GM12878 (cell line): ENCODE data around the gene ZMIZ1. TPM values are rescaled to one million over a fixed set of nuclear protein-coding genes. Genes with fewer than 3 reads are reported as not detected.

ENCODE experiments used
- ATF3 ChIP-seq: IDR thresholded peaks from 2 replicates; pipeline ENCODE4 v1.6.1; 2011; ENCODE audit warnings: low read depth, mild to moderate bottlenecking, low read length, moderate library complexity, borderline replicate concordance; ENCODE audit errors: extremely low read depth
- ATF7 ChIP-seq: fragments of 450-650 bp; IDR thresholded peaks from 2 replicates; pipeline ENCODE4 v1.6.1; 2016; ENCODE audit warnings: low read depth, mild to moderate bottlenecking
- BCLAF1 ChIP-seq: fragments of 450-650 bp; IDR thresholded peaks from 2 replicates; pipeline ENCODE4 v1.6.1; 2017; ENCODE audit warnings: antibody characterized with exemption, mild to moderate bottlenecking, moderate library complexity
- CEBPB ChIP-seq, 2 experiments: fragments of 150-350 bp in 1 of 2; IDR thresholded peaks; 2 replicates each; pipeline ENCODE4 v1.6.1; 2012 to 2014; ENCODE audit warnings: low read depth in 2 of 2, low read length in 2 of 2, borderline replicate concordance in 1 of 2, inconsistent platforms in 1 of 2
- JUNB ChIP-seq: IDR thresholded peaks from 2 replicates; pipeline ENCODE4 v1.6.1; 2016; ENCODE audit warnings: antibody characterized with exemption, mild to moderate bottlenecking
- MEF2B ChIP-seq: fragments of 450-650 bp; IDR thresholded peaks from 2 replicates; pipeline ENCODE4 v1.6.1; 2018; ENCODE audit warnings: mild to moderate bottlenecking, moderate library complexity; ENCODE audit not compliant: partially characterized antibody, poor library complexity, severe bottlenecking
- MLLT1 ChIP-seq: fragments of 450-650 bp; IDR thresholded peaks from 2 replicates; pipeline ENCODE4 v1.6.1; 2016; ENCODE audit warnings: mild to moderate bottlenecking
- MXI1 ChIP-seq: fragments of 150-350 bp; IDR thresholded peaks from 2 replicates; pipeline ENCODE4 v1.6.1; 2011; ENCODE audit warnings: low read depth, mild to moderate bottlenecking, inconsistent platforms, low read length, improper control_type of control experiment
- NR2C2 ChIP-seq: IDR thresholded peaks from 2 replicates; pipeline ENCODE4 v1.6.1; 2011; ENCODE audit warnings: borderline replicate concordance, low read depth; ENCODE audit not compliant: control insufficient read depth, insufficient read length
- POLR2AphosphoS5 ChIP-seq: IDR thresholded peaks from 2 replicates; pipeline ENCODE4 v1.6.1; 2011; ENCODE audit warnings: mild to moderate bottlenecking, low read length, inconsistent platforms
- SMARCA5 ChIP-seq: fragments of 450-650 bp; IDR thresholded peaks from 2 replicates; pipeline ENCODE4 v1.6.1; 2017; ENCODE audit warnings: mild to moderate bottlenecking
- SUZ12 ChIP-seq: fragments of 200-600 bp; sonication (generic); IDR thresholded peaks from one replicate; pipeline ENCODE4 v1.6.1; 2018; ENCODE audit warnings: antibody characterized with exemption, mild to moderate bottlenecking; ENCODE audit not compliant: unreplicated experiment
- polyA plus RNA-seq, 11 experiments: library from polyadenylated mRNA; depleted of rRNA in 4 of 11; unstranded in 6 of 11; stranded (reverse) in 5 of 11; fragments of >200 nt; fragmentation: Nextera tagmentation in 4 of 11; fragmentation: Illumina TruSeq in 1 of 11; extraction: Ambion mirVana in 4 of 11; extraction: Trizol in 1 of 11; gene quantifications; 1 replicate in 1 of 11; 2 replicates in 10 of 11; pipeline versions ENCODE4 v1.2.1 to v1.2.3, GENCODE V29; 2011 to 2016; ENCODE audit warnings: inconsistent platforms in 2 of 11, missing spikeins in 2 of 11, low read depth in 1 of 11
- total RNA-seq, 4 experiments: library from RNA; depleted of rRNA in 3 of 4; stranded (reverse); fragments of >200 nt in 3 of 4; fragmentation: Illumina TruSeq in 1 of 4; extraction: Trizol in 1 of 4; gene quantifications; 2 replicates each; pipeline versions ENCODE4 v1.2.1 to v1.2.3, GENCODE V29; 2013 to 2021
- TF ChIP-seq, protein P1 (sequence below): fragments of 450-650 bp; IDR thresholded peaks from 2 replicates; pipeline ENCODE4 v1.6.1; 2017; ENCODE audit warnings: low read depth, mild to moderate bottlenecking, moderate library complexity
- TF ChIP-seq, protein P2 (sequence below): fragments of 450-650 bp; conservative IDR thresholded peaks from 2 replicates; pipeline ENCODE4 v1.6.1; 2017; ENCODE audit warnings: mild to moderate bottlenecking, moderate library complexity
- TF ChIP-seq, protein P3 (sequence below): fragments of 450-650 bp; formaldehyde crosslinking; IDR thresholded peaks from 2 replicates; pipeline ENCODE4 v1.4.0; 2022; ENCODE audit warnings: mild to moderate bottlenecking, moderate library complexity

Gene ZMIZ1
- total and polyA plus RNA-seq, 10 of the 15 experiments (the other 5 are each of a cell fraction or from before 2014, with no cell fraction given): 3.1 to 82.3 (median 14.9) TPM

- TF ChIP-seq, protein P1, sequence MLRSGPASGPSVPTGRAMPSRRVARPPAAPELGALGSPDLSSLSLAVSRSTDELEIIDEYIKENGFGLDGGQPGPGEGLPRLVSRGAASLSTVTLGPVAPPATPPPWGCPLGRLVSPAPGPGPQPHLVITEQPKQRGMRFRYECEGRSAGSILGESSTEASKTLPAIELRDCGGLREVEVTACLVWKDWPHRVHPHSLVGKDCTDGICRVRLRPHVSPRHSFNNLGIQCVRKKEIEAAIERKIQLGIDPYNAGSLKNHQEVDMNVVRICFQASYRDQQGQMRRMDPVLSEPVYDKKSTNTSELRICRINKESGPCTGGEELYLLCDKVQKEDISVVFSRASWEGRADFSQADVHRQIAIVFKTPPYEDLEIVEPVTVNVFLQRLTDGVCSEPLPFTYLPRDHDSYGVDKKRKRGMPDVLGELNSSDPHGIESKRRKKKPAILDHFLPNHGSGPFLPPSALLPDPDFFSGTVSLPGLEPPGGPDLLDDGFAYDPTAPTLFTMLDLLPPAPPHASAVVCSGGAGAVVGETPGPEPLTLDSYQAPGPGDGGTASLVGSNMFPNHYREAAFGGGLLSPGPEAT: peak; percentile 88
- TF ChIP-seq ATF7 (peak; percentile 38), BCLAF1 (no peak), SUZ12 (no peak), CEBPB (IDR thresholded peaks at IDR 0.05; ENCODE audit: borderline replicate concordance in 1 of 2, low read depth in 2 of 2, low read length in 2 of 2) (no peak), MXI1 (no peak), POLR2AphosphoS5 (no peak), ATF3 (no peak), NR2C2 (no peak), SMARCA5 (peak; percentile 43; the same call in 1 of the 2 replicates), JUNB (no peak), MEF2B (peak; percentile 47), MLLT1 (peak; percentile 76; the same call in 1 of the 2 replicates)
- TF ChIP-seq, protein P2, sequence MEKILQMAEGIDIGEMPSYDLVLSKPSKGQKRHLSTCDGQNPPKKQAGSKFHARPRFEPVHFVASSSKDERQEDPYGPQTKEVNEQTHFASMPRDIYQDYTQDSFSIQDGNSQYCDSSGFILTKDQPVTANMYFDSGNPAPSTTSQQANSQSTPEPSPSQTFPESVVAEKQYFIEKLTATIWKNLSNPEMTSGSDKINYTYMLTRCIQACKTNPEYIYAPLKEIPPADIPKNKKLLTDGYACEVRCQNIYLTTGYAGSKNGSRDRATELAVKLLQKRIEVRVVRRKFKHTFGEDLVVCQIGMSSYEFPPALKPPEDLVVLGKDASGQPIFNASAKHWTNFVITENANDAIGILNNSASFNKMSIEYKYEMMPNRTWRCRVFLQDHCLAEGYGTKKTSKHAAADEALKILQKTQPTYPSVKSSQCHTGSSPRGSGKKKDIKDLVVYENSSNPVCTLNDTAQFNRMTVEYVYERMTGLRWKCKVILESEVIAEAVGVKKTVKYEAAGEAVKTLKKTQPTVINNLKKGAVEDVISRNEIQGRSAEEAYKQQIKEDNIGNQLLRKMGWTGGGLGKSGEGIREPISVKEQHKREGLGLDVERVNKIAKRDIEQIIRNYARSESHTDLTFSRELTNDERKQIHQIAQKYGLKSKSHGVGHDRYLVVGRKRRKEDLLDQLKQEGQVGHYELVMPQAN: peak; percentile 63
- TF ChIP-seq, protein P3, sequence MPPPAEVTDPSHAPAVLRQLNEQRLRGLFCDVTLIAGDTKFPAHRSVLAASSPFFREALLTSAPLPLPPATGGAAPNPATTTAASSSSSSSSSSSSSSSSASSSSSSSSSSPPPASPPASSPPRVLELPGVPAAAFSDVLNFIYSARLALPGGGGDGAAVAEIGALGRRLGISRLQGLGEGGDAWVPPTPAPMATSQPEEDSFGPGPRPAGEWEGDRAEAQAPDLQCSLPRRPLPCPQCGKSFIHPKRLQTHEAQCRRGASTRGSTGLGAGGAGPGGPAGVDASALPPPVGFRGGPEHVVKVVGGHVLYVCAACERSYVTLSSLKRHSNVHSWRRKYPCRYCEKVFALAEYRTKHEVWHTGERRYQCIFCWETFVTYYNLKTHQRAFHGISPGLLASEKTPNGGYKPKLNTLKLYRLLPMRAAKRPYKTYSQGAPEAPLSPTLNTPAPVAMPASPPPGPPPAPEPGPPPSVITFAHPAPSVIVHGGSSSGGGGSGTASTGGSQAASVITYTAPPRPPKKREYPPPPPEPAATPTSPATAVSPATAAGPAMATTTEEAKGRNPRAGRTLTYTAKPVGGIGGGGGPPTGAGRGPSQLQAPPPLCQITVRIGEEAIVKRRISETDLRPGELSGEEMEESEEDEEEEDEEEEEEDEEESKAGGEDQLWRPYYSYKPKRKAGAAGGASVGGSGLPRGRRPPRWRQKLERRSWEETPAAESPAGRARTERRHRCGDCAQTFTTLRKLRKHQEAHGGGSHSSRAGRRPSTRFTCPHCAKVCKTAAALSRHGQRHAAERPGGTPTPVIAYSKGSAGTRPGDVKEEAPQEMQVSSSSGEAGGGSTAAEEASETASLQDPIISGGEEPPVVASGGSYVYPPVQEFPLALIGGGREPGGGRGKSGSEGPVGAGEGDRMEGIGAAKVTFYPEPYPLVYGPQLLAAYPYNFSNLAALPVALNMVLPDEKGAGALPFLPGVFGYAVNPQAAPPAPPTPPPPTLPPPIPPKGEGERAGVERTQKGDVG (CRISPR knock-in tag): no peak
These were observed 1.2 kb upstream of the ZMIZ1 start (continued) for GRCh38 chr10:79067241-79068202.
